Mucosa of descending colon (tissue), 3 donors: Measurements from ENCODE around the gene THBS4. TPM values are rescaled to one million over a fixed set of nuclear protein-coding genes. Genes with fewer than 3 reads are reported as not detected.

ENCODE experiments used
- ATAC-seq: fragments of 200-7000 bp; cut with Tn5 transposase; one replicate; pipeline ENCODE4 v1.9.1; 2020; ENCODE audit warnings: mild to moderate bottlenecking, moderate library complexity
- DNase-seq, 3 donors: peaks; one replicate each; pipeline ENCODE4 v3.0.0-alpha.2; 2020
- H3K36me3 ChIP-seq: fragments of 200-600 bp; one replicate; pipeline ENCODE4 v1.8.0; 2021; ENCODE audit warnings: low read depth, mild to moderate bottlenecking
- H3K4me1 ChIP-seq: fragments of 200-600 bp; one replicate; pipeline ENCODE4 v1.8.0; 2021; ENCODE audit warnings: low read depth, mild to moderate bottlenecking
- H3K4me3 ChIP-seq: fragments of 200-600 bp; one replicate; pipeline ENCODE4 v1.8.0; 2021; ENCODE audit warnings: mild to moderate bottlenecking
- H3K9me3 ChIP-seq: fragments of 200-600 bp; one replicate; pipeline ENCODE4 v1.8.0; 2021; ENCODE audit warnings: mild to moderate bottlenecking
- intact Hi-C, 2 donors: fragments of 100-400 bp; cut with DNase I in 1 of 2; cut with micrococcal nuclease in 1 of 2; formaldehyde crosslinking; loops; one replicate each; pipeline versions ENCODE4 v1.11.0 to v1.11.1; 2022; cut with DNase I, micrococcal nuclease
- total RNA-seq, 3 donors: library from RNA; stranded (reverse); fragmentation: NEBNext Ultra II Directional in 2 of 3; extraction: Animal tissue kit (Norgen Biotek cat#: 25700) in 2 of 3; gene quantifications; one replicate each; pipeline versions ENCODE4 v1.2.1 to v1.2.4, GENCODE V29; 2021 to 2023
- TF ChIP-seq, protein P1 (sequence below): fragments of 200-600 bp; IDR thresholded peaks from one replicate; pipeline ENCODE4 v1.8.0; 2022; ENCODE audit warnings: antibody characterized with exemption, mild to moderate bottlenecking
- donor health status: DM: no; HTN: no; CAD: no; lungs with moderate emphysema.
- donor health status: DM: no; HTN: no; CAD: no.
- donor health status: DM: no; HTN: yes; CAD: no.

THBS4 gene
- total RNA-seq, 3 donors from 2014 or later: 0.84 to 26.2 (median 4.8) TPM

- intact Hi-C loops: no loop called here
- Histone ChIP-seq H3K4me1 (peaks cover 6% of the 10 kb centered on the region), H3K4me3 (no peak overlapping the region), H3K36me3 (no peaks in the 10 kb centered on the region), H3K9me3 (no peaks in the 10 kb centered on the region)
- ATAC-seq: no peak
- DNase-seq: no peak
- TF ChIP-seq, protein P1, sequence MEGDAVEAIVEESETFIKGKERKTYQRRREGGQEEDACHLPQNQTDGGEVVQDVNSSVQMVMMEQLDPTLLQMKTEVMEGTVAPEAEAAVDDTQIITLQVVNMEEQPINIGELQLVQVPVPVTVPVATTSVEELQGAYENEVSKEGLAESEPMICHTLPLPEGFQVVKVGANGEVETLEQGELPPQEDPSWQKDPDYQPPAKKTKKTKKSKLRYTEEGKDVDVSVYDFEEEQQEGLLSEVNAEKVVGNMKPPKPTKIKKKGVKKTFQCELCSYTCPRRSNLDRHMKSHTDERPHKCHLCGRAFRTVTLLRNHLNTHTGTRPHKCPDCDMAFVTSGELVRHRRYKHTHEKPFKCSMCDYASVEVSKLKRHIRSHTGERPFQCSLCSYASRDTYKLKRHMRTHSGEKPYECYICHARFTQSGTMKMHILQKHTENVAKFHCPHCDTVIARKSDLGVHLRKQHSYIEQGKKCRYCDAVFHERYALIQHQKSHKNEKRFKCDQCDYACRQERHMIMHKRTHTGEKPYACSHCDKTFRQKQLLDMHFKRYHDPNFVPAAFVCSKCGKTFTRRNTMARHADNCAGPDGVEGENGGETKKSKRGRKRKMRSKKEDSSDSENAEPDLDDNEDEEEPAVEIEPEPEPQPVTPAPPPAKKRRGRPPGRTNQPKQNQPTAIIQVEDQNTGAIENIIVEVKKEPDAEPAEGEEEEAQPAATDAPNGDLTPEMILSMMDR: no peak
Measured at GRCh38 chr5:80070338-80071056, 35.3 kb downstream of the THBS4 start.

- Histone ChIP-seq H3K4me3 (no peak overlapping the region), H3K9me3 (no peaks in the 10 kb centered on the region), H3K4me1 (peaks cover 6% of the 10 kb centered on the region), H3K36me3 (no peaks in the 10 kb centered on the region)
- intact Hi-C loops: no loop called here
- TF ChIP-seq, protein P1: no peak
- ATAC-seq (no peak), DNase-seq (no peak)
Measured at GRCh38 chr5:80071510-80072021, 36.4 kb downstream of the THBS4 start.

- intact Hi-C loops: no loop called here
- TF ChIP-seq, protein P1: no peak
- no peak for ATAC-seq
- Histone ChIP-seq H3K4me3 (no peak overlapping the region), H3K36me3 (no peaks in the 10 kb centered on the region), H3K4me1 (peaks cover 6% of the 10 kb centered on the region), H3K9me3 (no peaks in the 10 kb centered on the region)
- DNase-seq: no peak
Measured at GRCh38 chr5:80072103-80073073, 37.2 kb downstream of the THBS4 start.

- Histone ChIP-seq H3K36me3 (no peaks in the 10 kb centered on the region), H3K9me3 (no peaks in the 10 kb centered on the region), H3K4me1 (no peaks in the 10 kb centered on the region), H3K4me3 (no peak overlapping the region)
- intact Hi-C loops: no loop called here
- no peak for ATAC-seq
- TF ChIP-seq, protein P1: no peak
- DNase-seq: no peak
Measured at GRCh38 chr5:80076131-80077050, 41.2 kb downstream of the THBS4 start.
